SK-N-SH (cell line): ENCODE results near the gene MADD.

Experiments used
- CTCF ChIP-seq: fragments of 200-600 bp; sonication (generic); IDR thresholded peaks from 2 replicates; pipeline ENCODE4 v1.6.1; 2017; ENCODE audit warnings: antibody characterized with exemption, mild to moderate bottlenecking, moderate library complexity
- EP300 ChIP-seq, 2 experiments: IDR thresholded peaks; 2 replicates each; pipeline versions ENCODE4 v1.4.0 to v1.6.1; 2012; ENCODE audit warnings: borderline replicate concordance in 1 of 2, low read depth in 1 of 2, low read length in 1 of 2
- EZH2phosphoT487 ChIP-seq: fragments of 200-600 bp; sonication (generic); IDR thresholded peaks from 2 replicates; pipeline ENCODE4 v1.6.1; 2017; ENCODE audit warnings: low read depth, mixed run types, mild to moderate bottlenecking, antibody characterized with exemption, moderate library complexity, borderline replicate concordance
- FOSL2 ChIP-seq: IDR thresholded peaks from 2 replicates; pipeline ENCODE4 v1.4.0; 2012; ENCODE audit warnings: low read depth, mild to moderate bottlenecking, moderate library complexity, borderline replicate concordance
- GATA2 ChIP-seq: sonication (generic); formaldehyde crosslinking; IDR thresholded peaks from 2 replicates; pipeline ENCODE4 v1.5.0; 2020; ENCODE audit warnings: mild to moderate bottlenecking, missing genetic modification reagents
- MAX ChIP-seq: IDR thresholded peaks from 2 replicates; pipeline ENCODE4 v1.4.0; 2012; ENCODE audit warnings: low read depth
- MEF2A ChIP-seq: IDR thresholded peaks from 2 replicates; pipeline ENCODE4 v1.4.0; 2012; ENCODE audit warnings: low read depth, borderline replicate concordance
- NFIC ChIP-seq: IDR thresholded peaks from 2 replicates; pipeline ENCODE4 v1.4.0; 2012; ENCODE audit warnings: borderline replicate concordance
- RFX5 ChIP-seq: IDR thresholded peaks from 2 replicates; pipeline ENCODE4 v1.6.1; 2012; ENCODE audit warnings: mild to moderate bottlenecking, improper control_type of control experiment, low read length
- TAF1 ChIP-seq: IDR thresholded peaks from 2 replicates; pipeline ENCODE4 v1.6.1; 2012; ENCODE audit warnings: low read depth, mild to moderate bottlenecking, low read length, moderate library complexity, borderline replicate concordance
- USF1 ChIP-seq: IDR thresholded peaks from 2 replicates; pipeline ENCODE4 v1.4.0; 2012; ENCODE audit warnings: low read depth, borderline replicate concordance
- YY1 ChIP-seq: IDR thresholded peaks from 2 replicates; pipeline ENCODE4 v1.4.0; 2012; ENCODE audit warnings: low read depth, mild to moderate bottlenecking
- ZBTB33 ChIP-seq: IDR thresholded peaks from 2 replicates; pipeline ENCODE4 v1.4.0; 2012; ENCODE audit warnings: low read depth, borderline replicate concordance

GRCh38 chr11:47329431-47329986 is 59.6 kb downstream of the MADD start:
- TF ChIP-seq USF1 = no peak
- no peak for TF ChIP-seq CTCF
- TF ChIP-seq NFIC = no peak
- TF ChIP-seq YY1 = no peak
- TF ChIP-seq EP300 (IDR thresholded peaks at IDR 0.05; ENCODE audit: borderline replicate concordance in 1 of 2, low read depth in 1 of 2, low read length in 1 of 2) = no peak
- no peak for TF ChIP-seq RFX5
- TF ChIP-seq TAF1 = no peak
- TF ChIP-seq EZH2phosphoT487 = no peak
- TF ChIP-seq GATA2 (CRISPR knock-in tag) = no peak
- TF ChIP-seq MEF2A = no peak
- TF ChIP-seq ZBTB33 = no peak
- no peak for TF ChIP-seq MAX
- TF ChIP-seq FOSL2 = no peak
